H54 (cell line): Measurements from ENCODE around the gene LEFTY2.
A peak's percentile ranks its signal among the peaks of the same experiment; 100 is the strongest.
"Not testable (repeated sequence)": the region's sequence is repeated elsewhere in the genome, so short reads cannot be mapped to it uniquely, and the experiment has no call there.

Source experiments
- DNase-seq: peaks from one replicate; pipeline ENCODE4 v3.0.0; 2011; ENCODE audit warnings: low spot score, mixed read lengths; ENCODE audit not compliant: insufficient read length
- FAIRE-seq: peaks from 3 replicates; lab custom pipeline; 2011; peaks lifted over from hg19 to GRCh38; lab: Jason Lieb, UNC
- POLR2A ChIP-seq: IDR thresholded peaks from 2 replicates; pipeline ENCODE4 v1.6.1; 2011; ENCODE audit warnings: low read depth, mild to moderate bottlenecking, low read length

Gene LEFTY2, protein sequence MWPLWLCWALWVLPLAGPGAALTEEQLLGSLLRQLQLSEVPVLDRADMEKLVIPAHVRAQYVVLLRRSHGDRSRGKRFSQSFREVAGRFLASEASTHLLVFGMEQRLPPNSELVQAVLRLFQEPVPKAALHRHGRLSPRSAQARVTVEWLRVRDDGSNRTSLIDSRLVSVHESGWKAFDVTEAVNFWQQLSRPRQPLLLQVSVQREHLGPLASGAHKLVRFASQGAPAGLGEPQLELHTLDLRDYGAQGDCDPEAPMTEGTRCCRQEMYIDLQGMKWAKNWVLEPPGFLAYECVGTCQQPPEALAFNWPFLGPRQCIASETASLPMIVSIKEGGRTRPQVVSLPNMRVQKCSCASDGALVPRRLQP

DNA sequence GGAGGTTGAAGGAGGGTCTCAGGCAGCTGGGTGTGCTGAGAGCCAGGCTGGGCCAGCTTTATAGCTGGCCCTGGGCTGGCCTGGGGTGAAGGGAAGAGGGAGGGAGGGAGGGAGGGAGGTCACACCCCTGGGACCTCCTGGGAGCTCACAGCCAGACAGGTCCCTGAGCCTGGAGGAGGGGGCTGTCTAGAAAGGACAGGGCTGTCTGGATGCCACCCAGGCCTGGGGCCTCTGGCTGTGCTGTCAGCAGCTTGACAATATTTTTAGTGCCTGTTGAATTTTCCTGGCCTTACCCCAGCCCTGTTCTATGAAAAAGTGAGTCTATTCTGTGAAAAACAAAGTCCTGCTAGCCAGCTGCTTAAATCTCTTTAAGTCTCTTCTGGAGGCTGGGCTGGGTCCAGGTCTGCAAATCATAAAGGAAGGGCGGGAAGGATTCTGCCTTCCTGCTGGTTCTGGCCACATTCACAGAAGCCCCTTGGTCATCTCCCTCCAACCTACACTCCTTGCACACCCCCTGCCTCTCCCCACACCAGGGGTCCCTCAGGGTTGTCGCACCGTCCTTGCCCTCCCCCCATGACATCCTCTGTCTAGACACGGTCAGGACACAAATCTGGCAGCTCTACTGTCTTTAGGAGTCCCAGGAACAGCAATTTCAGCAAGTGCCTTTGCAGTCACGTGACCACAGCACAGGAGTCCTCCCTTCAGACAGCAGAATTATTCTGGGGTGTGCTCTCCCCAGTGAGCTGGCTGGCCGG, at the start of gene LEFTY2:
Gene LEFTY2, minus strand, starts transcription at position 34 of the 755 bp plus-strand sequence. CDS start 80 bp downstream, outside the sequence.
- FAIRE-seq = no peak
- TF ChIP-seq POLR2A = no peak
- no peak for DNase-seq

DNA sequence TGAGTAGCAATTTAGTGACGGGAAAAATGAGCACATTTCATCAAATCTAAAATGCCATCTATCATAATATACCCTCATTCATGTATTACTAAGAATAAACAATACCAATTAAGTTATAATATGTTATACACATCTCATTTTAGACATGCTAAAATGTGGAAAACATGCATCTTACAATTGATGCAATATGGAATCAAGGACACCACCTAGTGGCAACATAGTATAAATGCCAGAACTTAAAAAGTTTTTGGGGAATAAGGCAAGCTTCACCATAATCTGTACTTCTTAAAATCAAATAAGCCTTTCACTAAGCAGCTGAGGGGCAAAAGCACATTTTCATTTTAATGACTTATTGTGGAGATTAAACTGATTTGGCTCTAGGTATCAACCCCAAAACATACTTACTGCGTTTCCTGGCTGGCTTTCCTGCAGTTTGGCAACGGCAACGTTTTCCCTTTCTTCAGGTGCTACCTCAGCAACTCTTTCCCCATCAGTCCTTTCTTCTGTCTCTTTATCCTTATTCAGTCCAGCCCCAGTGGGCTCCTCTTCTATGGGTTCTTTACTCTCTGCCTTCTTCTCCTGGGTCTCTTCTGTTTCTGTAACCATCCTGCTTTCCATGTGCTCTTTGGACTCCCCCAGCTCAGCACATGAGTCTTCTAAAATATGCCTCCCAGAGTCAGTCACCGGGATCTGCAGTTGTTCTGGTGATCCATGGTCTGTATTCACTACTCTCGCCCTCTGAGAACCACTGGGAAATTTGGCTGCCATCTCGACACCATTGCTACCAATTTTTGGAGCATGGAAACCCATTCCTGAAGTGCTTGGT, 46.7 kb upstream of the LEFTY2 start:
- TF ChIP-seq POLR2A = no peak
- DNase-seq (no peak), FAIRE-seq (peak; percentile 75)

DNA sequence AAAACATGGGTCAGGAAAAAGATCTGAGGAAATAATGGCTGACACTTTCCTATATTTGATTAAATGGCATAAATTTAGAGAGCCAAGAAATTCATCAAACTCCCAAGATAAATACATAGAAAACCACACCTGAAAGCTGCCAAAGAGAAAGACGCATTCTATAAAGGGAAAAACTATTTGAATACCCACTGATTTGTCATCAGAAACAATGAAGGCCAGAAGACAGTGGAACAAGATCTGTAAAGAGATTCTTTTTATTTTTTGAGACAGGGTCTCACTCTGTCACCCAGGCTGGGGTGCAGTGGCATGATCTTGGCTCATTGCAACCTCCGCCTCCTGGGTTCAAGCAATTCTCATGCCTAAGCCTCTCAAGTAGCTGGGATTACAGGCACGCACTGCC, 40.7 kb upstream of the LEFTY2 start:
- FAIRE-seq (no peak), DNase-seq (no peak)
- no peak for TF ChIP-seq POLR2A

DNA sequence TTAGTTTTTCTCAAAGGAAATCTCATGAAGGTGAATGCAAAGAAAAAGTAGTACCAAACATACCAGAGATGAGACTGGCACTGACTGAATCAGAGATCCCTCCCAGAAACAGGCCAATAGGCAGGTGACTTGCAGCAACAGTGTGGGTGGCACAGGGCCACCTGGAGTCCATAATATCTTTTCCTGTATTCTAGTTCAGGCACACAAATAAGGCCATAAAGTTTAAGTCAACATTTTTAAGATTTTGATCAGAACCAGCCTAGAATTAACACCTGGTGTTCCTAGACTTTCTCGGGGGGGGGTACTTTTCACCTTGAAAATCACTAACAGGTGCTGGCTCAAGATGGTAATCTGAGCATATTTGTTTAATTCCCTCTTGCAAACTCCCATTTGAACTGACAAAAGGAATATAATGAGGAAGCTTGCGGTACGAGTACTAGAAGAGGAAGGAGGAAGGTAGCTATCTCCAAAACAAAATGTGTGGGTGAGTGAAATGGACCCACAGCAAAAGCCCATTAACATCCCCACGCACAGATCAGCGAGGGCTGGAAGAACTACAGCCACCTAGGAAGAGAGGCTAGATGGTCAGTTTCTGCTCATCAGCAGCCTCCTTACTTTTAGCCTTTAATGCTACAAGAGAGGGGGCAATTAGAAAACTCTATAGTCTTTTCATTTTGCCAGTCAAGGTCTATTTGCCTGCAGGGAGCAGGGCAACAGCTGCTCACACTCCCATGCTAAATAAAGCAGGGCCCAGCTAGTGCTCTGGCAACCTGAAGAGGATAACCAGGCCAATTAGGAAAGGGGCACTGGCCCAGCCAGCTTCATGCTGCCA, 39.2 kb upstream of the LEFTY2 start:
- FAIRE-seq (no peak), DNase-seq (no peak)
- TF ChIP-seq POLR2A = no peak

DNA sequence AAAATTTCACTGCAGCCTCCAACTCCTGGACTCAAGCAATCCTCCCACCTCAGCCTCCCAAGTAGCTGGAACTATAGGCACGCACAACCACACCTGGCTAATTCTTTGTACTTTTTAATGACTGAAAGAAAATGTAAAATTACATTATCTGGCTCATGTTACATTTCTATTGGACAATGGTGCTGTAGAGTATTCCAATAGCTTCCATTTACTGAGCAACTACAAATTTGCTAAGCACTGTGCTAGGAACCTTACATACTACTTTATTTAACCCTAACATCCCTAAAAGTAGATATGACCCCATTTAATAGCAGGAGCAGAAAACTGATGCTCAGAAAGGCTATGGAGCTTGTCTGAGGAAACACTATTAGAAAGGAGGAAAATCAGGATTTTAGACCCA, 38.4 kb upstream of the LEFTY2 start:
- no peak for FAIRE-seq
- no peak for TF ChIP-seq POLR2A
- DNase-seq = no peak

DNA sequence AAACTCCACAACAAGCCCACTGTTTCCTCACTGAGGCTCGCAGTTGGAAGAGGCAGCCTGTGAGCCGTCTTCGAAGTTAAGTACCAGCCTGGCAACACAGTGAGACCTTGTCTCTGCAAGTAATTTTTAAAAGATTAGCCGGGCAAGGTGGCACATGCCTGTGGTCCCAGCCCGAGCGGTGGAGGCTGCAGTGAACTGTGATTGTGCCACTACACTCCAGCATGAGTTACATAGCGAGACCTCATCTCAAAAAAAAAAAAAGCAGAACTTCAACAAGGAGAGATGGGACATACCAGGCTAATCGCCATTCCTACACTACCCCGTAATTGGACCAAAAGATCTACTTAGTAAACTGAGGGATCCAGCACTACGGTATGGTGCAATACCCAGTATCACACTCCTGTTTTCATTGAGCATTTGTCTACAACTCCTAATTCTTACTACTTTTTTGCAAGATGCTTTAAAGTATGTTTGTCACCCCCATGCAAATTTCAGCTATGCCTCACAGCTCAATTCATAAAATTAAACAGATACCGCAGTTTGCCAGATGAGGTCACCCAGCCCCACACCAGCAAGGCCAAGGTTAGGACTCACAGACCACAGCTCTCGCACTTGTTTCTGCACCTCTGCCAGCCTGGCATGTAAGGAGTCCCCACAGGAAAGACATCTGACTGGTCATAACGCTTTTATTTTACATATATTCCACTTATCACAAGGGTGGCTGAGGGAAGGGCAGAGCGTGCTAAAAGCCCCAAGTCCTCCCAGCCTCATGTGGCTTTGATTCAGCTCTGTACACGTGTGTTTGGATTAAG, 37.1 kb upstream of the LEFTY2 start:
- DNase-seq (no peak), FAIRE-seq (no peak)
- TF ChIP-seq POLR2A = no peak

DNA sequence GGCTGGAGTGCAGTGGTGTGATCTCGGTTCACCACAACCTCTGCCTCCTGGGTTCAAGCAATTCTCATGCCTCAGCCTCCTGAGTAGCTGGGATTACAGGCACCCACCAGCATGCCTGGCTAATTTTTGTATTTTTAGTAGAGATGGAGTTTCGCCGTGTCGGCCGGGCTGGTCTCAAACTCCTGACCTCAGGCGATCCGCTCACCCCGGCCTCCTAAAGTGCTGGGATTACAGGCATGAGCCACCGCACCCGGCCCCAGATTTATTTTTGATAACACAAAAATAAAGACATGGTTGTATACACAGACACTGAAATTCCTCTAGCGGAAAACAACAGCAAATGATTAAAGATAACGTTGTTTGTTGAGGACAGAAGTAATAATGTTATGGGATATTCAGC, 34.1 kb upstream of the LEFTY2 start:
- not testable (repeated sequence) for FAIRE-seq, DNase-seq

DNA sequence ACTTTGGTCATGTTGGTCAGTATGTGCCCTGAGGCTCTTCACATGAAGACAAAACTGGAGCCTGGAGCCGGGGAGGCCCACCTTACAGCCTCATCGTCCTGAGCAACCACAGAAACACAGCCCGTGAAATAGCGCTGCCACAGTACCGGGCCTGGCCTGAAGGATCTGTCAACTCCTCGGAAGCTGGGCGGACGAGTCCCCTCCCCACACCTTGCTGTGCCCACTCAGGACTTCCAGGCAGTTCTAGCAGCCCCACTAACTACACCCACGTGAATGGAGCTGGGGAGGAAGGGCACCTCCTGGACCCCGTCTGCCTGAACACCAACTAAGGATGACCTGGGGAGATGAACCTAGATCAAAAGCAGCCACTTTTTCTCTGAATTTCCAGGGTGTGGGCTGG, 33.4 kb upstream of the LEFTY2 start:
- no peak for FAIRE-seq
- no peak for DNase-seq
- no peak for TF ChIP-seq POLR2A

DNA sequence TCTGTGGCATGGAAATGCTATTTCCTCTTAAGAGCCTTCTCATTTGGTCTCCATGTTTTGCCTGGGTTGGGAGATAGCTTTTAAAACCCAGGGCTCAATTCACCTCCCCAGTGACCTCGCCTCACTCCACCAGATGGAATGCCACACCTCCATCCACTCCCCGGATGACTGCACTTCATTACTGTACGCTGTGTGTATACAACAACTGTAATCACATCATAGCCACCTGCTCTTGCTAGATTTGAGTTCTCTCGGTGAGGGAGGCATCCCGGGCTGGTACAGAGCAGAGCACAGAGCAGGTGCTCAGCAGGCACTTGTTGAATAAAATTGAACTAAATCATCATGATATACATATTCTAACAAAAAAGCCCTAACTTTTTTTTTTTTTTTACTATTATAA, 32.1 kb upstream of the LEFTY2 start:
- no peak for TF ChIP-seq POLR2A
- DNase-seq (no peak), FAIRE-seq (no peak)

DNA sequence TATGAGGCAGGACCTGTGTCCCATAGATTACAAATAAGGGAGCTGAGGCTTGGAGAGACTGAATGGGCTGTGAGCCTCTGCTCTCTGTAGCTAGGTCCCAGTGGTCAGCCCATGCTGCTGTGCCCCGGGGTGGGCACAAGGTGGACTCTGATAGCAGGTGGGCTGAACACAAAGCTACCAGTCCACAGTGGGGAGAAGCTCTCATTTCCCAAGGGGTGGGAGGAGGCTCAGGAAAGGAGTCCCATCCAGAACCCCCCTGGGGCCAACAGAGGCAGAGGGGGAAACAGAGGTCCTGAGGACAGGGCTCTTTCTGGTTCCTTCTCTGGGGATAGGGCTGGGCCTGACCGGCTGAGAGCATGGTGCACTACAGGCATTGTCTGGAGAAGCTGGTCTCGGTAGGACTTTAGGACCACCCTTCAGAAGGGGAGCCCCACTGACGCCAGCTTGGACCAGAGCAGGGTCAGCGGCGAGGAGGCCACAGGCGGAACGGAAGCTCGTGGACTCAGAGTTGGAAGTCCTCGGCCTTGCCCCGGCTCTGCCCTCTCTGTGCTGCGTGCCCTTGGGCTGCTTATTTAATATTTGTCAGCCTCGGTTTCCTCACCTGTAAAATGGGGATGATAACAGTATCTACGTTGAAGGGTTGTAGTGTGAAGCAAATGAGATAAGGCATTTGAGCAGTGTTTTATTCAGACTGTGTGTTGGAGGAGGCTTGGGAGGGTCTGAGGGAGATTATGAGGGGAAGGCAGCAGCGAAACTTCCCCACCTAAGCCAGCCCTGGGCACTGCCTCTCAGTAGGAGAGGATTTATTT, 31.5 kb upstream of the LEFTY2 start:
- DNase-seq (no peak), FAIRE-seq (no peak)
- TF ChIP-seq POLR2A = no peak

DNA sequence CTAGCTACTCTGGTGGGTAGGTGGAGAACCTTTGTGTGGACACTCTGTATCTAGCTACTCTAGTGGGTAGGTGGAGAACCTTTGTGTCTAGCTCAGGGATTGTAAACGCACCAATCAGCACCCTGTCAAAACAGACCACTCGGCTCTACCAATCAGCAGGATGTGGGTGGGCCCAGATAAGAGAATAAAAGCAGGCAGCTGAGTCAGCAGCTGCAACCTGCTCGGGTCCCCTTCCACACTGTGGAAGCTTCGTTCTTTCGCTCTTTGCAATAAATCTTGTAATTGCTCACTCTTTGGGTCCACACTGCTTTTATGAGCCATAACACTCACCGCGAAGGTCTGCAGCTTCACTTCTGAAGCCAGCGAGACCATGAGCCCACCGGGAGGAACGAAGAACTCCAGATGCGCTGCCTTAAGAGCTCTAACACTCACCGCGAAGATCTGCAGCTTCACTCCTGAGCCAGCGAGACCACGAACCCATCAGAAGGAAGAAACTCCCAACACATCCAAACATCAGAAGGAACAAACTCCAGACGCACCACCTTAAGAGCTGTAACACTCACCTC, 29.7 kb upstream of the LEFTY2 start:
- DNase-seq, FAIRE-seq: not testable (repeated sequence)

DNA sequence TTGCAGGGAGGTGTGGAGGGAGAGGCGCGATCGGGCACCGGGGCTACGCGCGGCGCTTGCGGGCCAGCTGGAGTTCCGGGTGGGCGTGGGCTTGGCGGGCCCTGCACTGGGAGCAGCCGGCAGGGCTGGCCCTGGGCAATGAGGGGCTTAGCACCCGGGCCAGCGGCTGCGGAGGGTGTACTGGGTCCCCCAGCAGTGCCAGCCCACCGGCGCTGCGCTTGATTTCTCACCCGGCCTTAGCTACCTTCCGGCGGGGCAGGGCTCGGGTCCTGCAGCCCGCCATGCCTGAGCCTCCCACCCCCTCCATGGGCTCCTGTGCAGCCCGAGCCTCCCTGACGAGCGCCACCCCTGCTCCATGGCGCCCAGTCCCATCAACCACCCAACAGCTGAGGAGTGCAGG, 28.7 kb upstream of the LEFTY2 start:
- DNase-seq, FAIRE-seq: not testable (repeated sequence)
